SK-N-SH treated with all-trans-retinoic acid at 6 μM for 48 hours (cell line): ENCODE results near the gene SYCP1.

Experiments
- ARNTL ChIP-seq: fragments of 450-650 bp; formaldehyde crosslinking; IDR thresholded peaks from 2 replicates; pipeline ENCODE4 v1.5.0; 2020; ENCODE audit warnings: low read depth, mild to moderate bottlenecking, moderate library complexity, borderline replicate concordance
- ISL1 ChIP-seq: fragments of 250-450 bp; sonication (Bioruptor Pico); IDR thresholded peaks from 2 replicates; pipeline ENCODE4 v2.1.2; 2022; ENCODE audit warnings: mild to moderate bottlenecking, moderate library complexity
- OSR1 ChIP-seq: fragments of 250-450 bp; sonication (Bioruptor Pico); IDR thresholded peaks from 2 replicates; pipeline ENCODE4 v1.8.0; 2022; ENCODE audit warnings: moderate library complexity, mild to moderate bottlenecking, inconsistent platforms
- SNAI2 ChIP-seq: fragments of 250-450 bp; sonication (Bioruptor Pico); IDR thresholded peaks from 2 replicates; pipeline ENCODE4 v1.5.0; 2020; ENCODE audit warnings: mild to moderate bottlenecking, moderate library complexity
- ZFP30 ChIP-seq: fragments of 450-650 bp; formaldehyde crosslinking; IDR thresholded peaks from 2 replicates; pipeline ENCODE4 v1.5.0; 2022; ENCODE audit warnings: mild to moderate bottlenecking, moderate library complexity
- ZNF8 ChIP-seq: fragments of 450-650 bp; formaldehyde crosslinking; IDR thresholded peaks from 2 replicates; pipeline ENCODE4 v1.5.0; 2020; ENCODE audit warnings: mild to moderate bottlenecking, moderate library complexity
- TF ChIP-seq, protein P1 (sequence below): fragments of 250-450 bp; sonication (Bioruptor Pico); IDR thresholded peaks from 2 replicates; pipeline ENCODE4 v1.5.1; 2021; ENCODE audit warnings: mild to moderate bottlenecking, moderate library complexity
- TF ChIP-seq, protein P2 (sequence below): fragments of 250-450 bp; sonication (Bioruptor Pico); IDR thresholded peaks from 2 replicates; pipeline ENCODE4 v1.8.0; 2020; ENCODE audit warnings: mild to moderate bottlenecking, moderate library complexity, borderline replicate concordance

DNA sequence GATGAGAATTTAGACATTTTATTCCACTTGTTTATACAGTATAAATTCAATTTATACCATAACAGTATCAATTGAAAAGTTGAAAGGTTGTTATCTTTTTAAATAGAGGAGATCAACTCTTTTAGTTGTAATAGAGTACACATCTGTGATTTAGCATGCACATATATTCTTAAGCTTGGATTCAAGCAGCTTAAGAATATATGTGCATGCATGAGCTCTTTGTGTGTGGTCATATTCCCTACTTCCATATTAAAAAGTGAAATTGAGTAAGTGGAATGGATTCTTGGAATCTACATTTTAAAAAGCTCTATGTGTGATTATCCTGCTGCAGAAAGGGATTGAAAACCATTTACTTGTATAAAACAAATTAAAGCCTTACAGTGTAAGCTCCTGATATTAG, 71.9 kb downstream of the SYCP1 start:
- no peak for TF ChIP-seq ISL1
- TF ChIP-seq ZNF8 (CRISPR knock-in tag): no peak
- no peak for TF ChIP-seq ZFP30
- TF ChIP-seq OSR1: no peak
- TF ChIP-seq, protein P1, sequence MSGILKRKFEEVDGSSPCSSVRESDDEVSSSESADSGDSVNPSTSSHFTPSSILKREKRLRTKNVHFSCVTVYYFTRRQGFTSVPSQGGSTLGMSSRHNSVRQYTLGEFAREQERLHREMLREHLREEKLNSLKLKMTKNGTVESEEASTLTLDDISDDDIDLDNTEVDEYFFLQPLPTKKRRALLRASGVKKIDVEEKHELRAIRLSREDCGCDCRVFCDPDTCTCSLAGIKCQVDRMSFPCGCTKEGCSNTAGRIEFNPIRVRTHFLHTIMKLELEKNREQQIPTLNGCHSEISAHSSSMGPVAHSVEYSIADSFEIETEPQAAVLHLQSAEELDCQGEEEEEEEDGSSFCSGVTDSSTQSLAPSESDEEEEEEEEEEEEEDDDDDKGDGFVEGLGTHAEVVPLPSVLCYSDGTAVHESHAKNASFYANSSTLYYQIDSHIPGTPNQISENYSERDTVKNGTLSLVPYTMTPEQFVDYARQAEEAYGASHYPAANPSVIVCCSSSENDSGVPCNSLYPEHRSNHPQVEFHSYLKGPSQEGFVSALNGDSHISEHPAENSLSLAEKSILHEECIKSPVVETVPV (CRISPR knock-in tag): no peak
- TF ChIP-seq SNAI2 (CRISPR knock-in tag): no peak
- TF ChIP-seq, protein P2, sequence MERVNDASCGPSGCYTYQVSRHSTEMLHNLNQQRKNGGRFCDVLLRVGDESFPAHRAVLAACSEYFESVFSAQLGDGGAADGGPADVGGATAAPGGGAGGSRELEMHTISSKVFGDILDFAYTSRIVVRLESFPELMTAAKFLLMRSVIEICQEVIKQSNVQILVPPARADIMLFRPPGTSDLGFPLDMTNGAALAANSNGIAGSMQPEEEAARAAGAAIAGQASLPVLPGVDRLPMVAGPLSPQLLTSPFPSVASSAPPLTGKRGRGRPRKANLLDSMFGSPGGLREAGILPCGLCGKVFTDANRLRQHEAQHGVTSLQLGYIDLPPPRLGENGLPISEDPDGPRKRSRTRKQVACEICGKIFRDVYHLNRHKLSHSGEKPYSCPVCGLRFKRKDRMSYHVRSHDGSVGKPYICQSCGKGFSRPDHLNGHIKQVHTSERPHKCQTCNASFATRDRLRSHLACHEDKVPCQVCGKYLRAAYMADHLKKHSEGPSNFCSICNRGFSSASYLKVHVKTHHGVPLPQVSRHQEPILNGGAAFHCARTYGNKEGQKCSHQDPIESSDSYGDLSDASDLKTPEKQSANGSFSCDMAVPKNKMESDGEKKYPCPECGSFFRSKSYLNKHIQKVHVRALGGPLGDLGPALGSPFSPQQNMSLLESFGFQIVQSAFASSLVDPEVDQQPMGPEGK: no peak
- no peak for TF ChIP-seq ARNTL (CRISPR knock-in tag)
